Lower lobe of right lung (tissue), 2 donors: ENCODE measurements around the gene SASH1. TPM values are rescaled to one million over a fixed set of nuclear protein-coding genes. Genes with fewer than 3 reads are reported as not detected.

ENCODE experiments used
- ATAC-seq, 2 donors: fragments of 200-7000 bp; cut with Tn5 transposase; one replicate each; pipeline ENCODE4 v1.9.1; 2020 to 2022; ENCODE audit warnings: mild to moderate bottlenecking in 2 of 2, moderate library complexity in 2 of 2
- DNase-seq: peaks from one replicate; pipeline ENCODE4 v3.0.0-alpha.2; 2020
- H3K27ac ChIP-seq: fragments of 200-600 bp; one replicate; pipeline ENCODE4 v1.8.0; 2022
- H3K27me3 ChIP-seq: fragments of 200-600 bp; one replicate; pipeline ENCODE4 v1.8.0; 2022; ENCODE audit warnings: low read depth
- H3K36me3 ChIP-seq: fragments of 200-600 bp; one replicate; pipeline ENCODE4 v1.8.0; 2022; ENCODE audit warnings: mild to moderate bottlenecking
- H3K4me1 ChIP-seq: fragments of 200-600 bp; one replicate; pipeline ENCODE4 v1.8.0; 2022
- H3K4me3 ChIP-seq: fragments of 200-600 bp; one replicate; pipeline ENCODE4 v1.8.0; 2022; ENCODE audit warnings: mild to moderate bottlenecking
- H3K9me3 ChIP-seq: fragments of 200-600 bp; one replicate; pipeline ENCODE4 v1.8.0; 2022
- intact Hi-C: fragments of 100-400 bp; cut with DNase I; formaldehyde crosslinking; loops from one replicate; pipeline ENCODE4 v1.11.0; 2022
- total RNA-seq: library from RNA; stranded (reverse); fragmentation: NEBNext Ultra II Directional; extraction: Animal tissue kit (Norgen Biotek cat#: 25700); gene quantifications from one replicate; pipeline ENCODE4 v1.2.1, GENCODE V29; 2021
- TF ChIP-seq, protein P1 (sequence below): fragments of 200-600 bp; IDR thresholded peaks from one replicate; pipeline ENCODE4 v1.8.0; 2022; ENCODE audit warnings: antibody characterized with exemption, mild to moderate bottlenecking
- donor health status: DM: no; HTN: yes; CAD: no; lungs with severe emphysema.

SASH1 gene
- total RNA-seq, 1 donor from 2014 or later: 103 TPM

DNA sequence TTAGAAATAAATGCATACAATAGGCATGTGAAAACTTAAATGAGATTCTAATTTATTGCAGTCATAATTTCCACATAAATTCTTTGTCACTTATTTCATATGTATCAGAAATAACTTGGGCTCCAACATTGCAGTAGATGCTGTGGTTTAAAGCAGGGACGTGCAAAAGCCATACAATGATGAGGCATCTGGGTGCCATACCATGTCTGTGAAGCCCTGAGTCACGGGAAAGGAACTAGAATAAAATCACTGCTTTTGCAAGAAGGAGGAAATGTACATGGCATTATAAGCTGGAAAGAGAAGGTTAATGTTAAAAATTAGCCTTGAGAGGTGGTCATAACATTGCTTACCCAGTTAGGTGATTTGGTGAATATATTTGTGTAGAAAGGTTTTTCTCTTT, 180.4 kb downstream of the SASH1 start:
- no peak overlapping the region for H3K27ac ChIP-seq
- TF ChIP-seq, protein P1, sequence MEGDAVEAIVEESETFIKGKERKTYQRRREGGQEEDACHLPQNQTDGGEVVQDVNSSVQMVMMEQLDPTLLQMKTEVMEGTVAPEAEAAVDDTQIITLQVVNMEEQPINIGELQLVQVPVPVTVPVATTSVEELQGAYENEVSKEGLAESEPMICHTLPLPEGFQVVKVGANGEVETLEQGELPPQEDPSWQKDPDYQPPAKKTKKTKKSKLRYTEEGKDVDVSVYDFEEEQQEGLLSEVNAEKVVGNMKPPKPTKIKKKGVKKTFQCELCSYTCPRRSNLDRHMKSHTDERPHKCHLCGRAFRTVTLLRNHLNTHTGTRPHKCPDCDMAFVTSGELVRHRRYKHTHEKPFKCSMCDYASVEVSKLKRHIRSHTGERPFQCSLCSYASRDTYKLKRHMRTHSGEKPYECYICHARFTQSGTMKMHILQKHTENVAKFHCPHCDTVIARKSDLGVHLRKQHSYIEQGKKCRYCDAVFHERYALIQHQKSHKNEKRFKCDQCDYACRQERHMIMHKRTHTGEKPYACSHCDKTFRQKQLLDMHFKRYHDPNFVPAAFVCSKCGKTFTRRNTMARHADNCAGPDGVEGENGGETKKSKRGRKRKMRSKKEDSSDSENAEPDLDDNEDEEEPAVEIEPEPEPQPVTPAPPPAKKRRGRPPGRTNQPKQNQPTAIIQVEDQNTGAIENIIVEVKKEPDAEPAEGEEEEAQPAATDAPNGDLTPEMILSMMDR: no peak

DNA sequence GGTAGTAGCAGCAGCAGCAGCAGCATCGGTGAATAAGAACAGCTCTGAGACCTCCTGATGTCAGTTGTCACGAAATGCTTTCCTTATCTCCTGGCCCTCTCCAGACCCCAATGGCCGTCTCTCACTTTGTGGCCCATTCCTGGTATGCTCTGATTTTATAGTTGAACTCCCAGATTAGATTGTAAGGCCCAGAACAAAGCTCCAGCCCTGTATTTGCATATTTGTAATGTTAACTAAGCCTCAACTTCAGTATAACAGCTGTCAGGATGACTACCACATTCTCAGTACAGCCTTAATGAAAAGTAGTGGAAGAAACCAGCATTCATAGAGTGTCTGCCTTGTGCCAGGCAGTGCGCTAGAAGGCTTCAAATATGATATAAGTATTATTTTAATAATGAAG, 180.9 kb downstream of the SASH1 start:
- DNase-seq (no peak), ATAC-seq (no peak)
- Histone ChIP-seq H3K4me3 (no peak overlapping the region), H3K4me1 (peaks cover 13% of the 10 kb centered on the region), H3K27me3 (no peaks in the 10 kb centered on the region), H3K9me3 (no peaks in the 10 kb centered on the region), H3K27ac (no peak overlapping the region), H3K36me3 (peaks cover 78% of the 10 kb centered on the region)
- intact Hi-C loops: no loop called here
- TF ChIP-seq, protein P1: no peak

More for the DNA sequence above, 180.4 kb downstream of the SASH1 start:
- Histone ChIP-seq H3K4me3 (no peak overlapping the region), H3K9me3 (no peaks in the 10 kb centered on the region), H3K36me3 (peaks cover 76% of the 10 kb centered on the region), H3K27me3 (no peaks in the 10 kb centered on the region), H3K4me1 (peaks cover 13% of the 10 kb centered on the region)
- DNase-seq (no peak), ATAC-seq (no peak)
- intact Hi-C loops: no loop called here

DNA sequence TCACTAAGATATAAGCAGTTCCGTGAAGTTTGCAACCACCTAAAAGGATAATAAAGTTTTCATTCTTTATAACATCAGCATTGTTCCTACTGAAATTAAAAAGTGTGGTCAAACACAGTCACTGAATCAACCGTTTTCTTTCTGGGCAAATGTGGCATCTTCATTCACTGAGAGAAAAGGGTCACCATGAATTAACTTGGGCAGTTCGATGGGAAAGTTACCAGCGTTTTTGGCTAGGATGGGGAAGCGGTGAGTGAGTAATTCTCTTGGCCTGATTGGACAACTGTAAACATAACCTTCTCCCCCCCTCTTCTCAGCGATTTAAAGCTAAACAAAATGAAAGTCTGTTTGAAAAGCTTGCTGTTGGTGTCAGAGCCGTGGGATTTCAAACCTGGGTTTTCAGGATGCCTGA, 181.8 kb downstream of the SASH1 start:
- H3K27ac ChIP-seq: no peak overlapping the region
- intact Hi-C loops: no loop called here
- H3K27me3 ChIP-seq: no peaks in the 10 kb centered on the region
- DNase-seq: no peak
- no peak overlapping the region for H3K4me3 ChIP-seq
- TF ChIP-seq, protein P1: no peak
- H3K36me3 ChIP-seq: peaks cover 78% of the 10 kb centered on the region
- no peak for ATAC-seq
- H3K4me1 ChIP-seq: peaks cover 13% of the 10 kb centered on the region
- no peaks in the 10 kb centered on the region for H3K9me3 ChIP-seq

DNA sequence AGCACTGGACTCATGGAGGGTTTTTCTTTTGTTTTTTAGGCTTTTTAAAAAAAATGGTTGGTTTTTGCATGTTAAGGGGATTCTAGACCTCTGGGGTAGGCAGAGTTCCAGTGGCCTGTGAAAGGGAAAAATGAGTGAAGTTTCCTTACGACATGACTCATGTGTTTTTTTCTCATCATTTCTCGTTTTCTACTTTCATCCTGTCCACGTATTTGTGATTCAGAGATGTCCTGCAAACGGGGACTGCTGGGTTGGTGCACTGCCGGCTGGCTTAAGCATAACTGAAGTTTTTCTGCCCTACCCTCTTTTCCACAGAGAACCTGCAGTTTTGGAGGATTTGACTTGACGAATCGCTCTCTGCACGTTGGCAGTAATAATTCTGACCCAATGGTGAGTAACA, 182.3 kb downstream of the SASH1 start:
- H3K27ac ChIP-seq: no peak overlapping the region
- H3K36me3 ChIP-seq: peaks cover 78% of the 10 kb centered on the region
- H3K4me3 ChIP-seq: no peak overlapping the region
- TF ChIP-seq, protein P1: no peak
- DNase-seq (no peak), ATAC-seq (no peak)
- H3K27me3 ChIP-seq: no peaks in the 10 kb centered on the region
- peaks cover 13% of the 10 kb centered on the region for H3K4me1 ChIP-seq
- intact Hi-C loops: no loop called here
- no peaks in the 10 kb centered on the region for H3K9me3 ChIP-seq

DNA sequence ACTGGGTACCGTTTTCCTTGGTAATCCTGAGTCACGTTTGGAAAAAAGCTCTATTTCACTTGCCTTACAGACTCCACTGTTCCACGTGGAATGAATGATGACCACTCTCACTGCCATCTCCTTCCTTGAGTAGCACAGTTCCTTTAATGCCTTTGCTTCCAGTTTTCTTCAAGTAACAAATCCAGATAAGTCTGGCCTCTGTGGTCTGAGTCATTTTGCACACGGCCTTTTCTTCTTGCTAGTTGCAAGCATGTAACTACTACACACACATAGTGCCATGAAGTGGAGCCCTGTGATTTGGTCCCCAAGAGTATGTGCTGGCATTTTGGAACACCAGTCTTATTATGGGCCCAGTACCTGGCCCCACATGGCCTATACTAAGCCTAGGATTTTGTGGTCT, 182.8 kb downstream of the SASH1 start:
- H3K27me3 ChIP-seq: no peaks in the 10 kb centered on the region
- DNase-seq: no peak
- TF ChIP-seq, protein P1: no peak
- peaks cover 73% of the 10 kb centered on the region for H3K36me3 ChIP-seq
- no peaks in the 10 kb centered on the region for H3K9me3 ChIP-seq
- intact Hi-C loops: no loop called here
- no peak for ATAC-seq
- H3K4me3 ChIP-seq: no peak overlapping the region
- peaks cover 11% of the 10 kb centered on the region for H3K4me1 ChIP-seq
- H3K27ac ChIP-seq: no peak overlapping the region

DNA sequence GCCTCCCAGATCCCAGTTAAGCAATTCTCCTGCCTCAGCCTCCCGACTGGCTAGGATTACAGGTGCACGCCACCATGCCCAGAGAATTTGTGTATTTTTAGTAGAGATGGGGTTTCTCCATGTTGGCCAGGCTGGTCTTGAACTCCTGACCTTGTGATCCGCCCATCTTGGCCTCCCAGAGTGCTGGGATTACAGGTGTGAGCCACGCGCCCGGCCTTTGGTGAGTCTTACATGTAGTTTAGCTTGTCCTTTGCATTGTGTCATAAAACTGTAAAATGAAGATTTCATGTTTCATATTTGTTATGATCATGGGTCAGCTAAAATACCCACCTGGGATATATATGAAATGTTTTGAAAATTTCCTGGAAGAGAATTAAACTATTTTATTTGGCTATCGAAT, 183.5 kb downstream of the SASH1 start:
- no peak for ATAC-seq

More for the DNA sequence above, 183.5 kb downstream of the SASH1 start:
- H3K9me3 ChIP-seq: no peaks in the 10 kb centered on the region
- TF ChIP-seq, protein P1: no peak
- H3K4me3 ChIP-seq: no peak overlapping the region
- no peaks in the 10 kb centered on the region for H3K27me3 ChIP-seq
- peaks cover 4% of the 10 kb centered on the region for H3K4me1 ChIP-seq
- intact Hi-C loops: no loop called here
- no peak for DNase-seq
- no peak overlapping the region for H3K27ac ChIP-seq
- H3K36me3 ChIP-seq: peaks cover 68% of the 10 kb centered on the region
